H1 (cell line): ENCODE data around the gene SLC7A5. TPM values are rescaled to one million over a fixed set of nuclear protein-coding genes. Genes with fewer than 3 reads are reported as not detected.

Experiments
- CHD7 ChIP-seq: fragments of 300-600 bp; sonication (generic); IDR thresholded peaks from 2 replicates; pipeline ENCODE4 v1.7.1; 2012; ENCODE audit warnings: low read length, moderate library complexity, mild to moderate bottlenecking, inconsistent platforms; ENCODE audit not compliant: insufficient replicate concordance
- RAD21 ChIP-seq, 2 experiments: IDR thresholded peaks in 1 of 2; conservative IDR thresholded peaks in 1 of 2; 2 replicates each; pipeline ENCODE4 v1.6.1; 2011; ENCODE audit warnings: low read depth in 2 of 2, low read length in 2 of 2, improper control_type of control experiment in 1 of 2, inconsistent platforms in 1 of 2, mild to moderate bottlenecking in 1 of 2, moderate library complexity in 1 of 2
- polyA plus RNA-seq, 7 experiments: library from polyadenylated mRNA; depleted of rRNA in 3 of 7; stranded (reverse) in 5 of 7; unstranded in 2 of 7; fragments of >200 nt in 5 of 7; fragments of 200-250 nt in 2 of 7; gene quantifications; 1 replicate in 5 of 7; 2 replicates in 1 of 7; 4 replicates in 1 of 7; pipeline versions ENCODE4 v1.2.1 to v1.2.3, GENCODE V29; 2011 to 2013; ENCODE audit warnings: missing spikeins in 2 of 7, mixed read lengths in 2 of 7
- total RNA-seq: library from RNA; stranded (reverse); fragmentation: NEBNext Ultra II Directional; extraction: Animal tissue kit (Norgen Biotek cat#: 25700); gene quantifications from 2 replicates; pipeline ENCODE4 v1.2.1, GENCODE V29; 2021
- TF ChIP-seq, protein P1 (sequence below), 3 experiments: IDR thresholded peaks; 1 replicate in 2 of 3; 2 replicates in 1 of 3; pipeline versions ENCODE4 v1.5.1 to v1.6.1; 2011; ENCODE audit warnings: low read length in 3 of 3, mild to moderate bottlenecking in 3 of 3, inconsistent platforms in 2 of 3, low read depth in 1 of 3, moderate library complexity in 1 of 3; ENCODE audit not compliant: insufficient read depth in 1 of 3; ENCODE audit errors: control extremely low read depth in 1 of 3

The SLC7A5 gene
- total and polyA plus RNA-seq, 2 of the 8 experiments (the other 6 are each of a cell fraction or from before 2014, with no cell fraction given) = 68.2 to 341 TPM

DNA sequence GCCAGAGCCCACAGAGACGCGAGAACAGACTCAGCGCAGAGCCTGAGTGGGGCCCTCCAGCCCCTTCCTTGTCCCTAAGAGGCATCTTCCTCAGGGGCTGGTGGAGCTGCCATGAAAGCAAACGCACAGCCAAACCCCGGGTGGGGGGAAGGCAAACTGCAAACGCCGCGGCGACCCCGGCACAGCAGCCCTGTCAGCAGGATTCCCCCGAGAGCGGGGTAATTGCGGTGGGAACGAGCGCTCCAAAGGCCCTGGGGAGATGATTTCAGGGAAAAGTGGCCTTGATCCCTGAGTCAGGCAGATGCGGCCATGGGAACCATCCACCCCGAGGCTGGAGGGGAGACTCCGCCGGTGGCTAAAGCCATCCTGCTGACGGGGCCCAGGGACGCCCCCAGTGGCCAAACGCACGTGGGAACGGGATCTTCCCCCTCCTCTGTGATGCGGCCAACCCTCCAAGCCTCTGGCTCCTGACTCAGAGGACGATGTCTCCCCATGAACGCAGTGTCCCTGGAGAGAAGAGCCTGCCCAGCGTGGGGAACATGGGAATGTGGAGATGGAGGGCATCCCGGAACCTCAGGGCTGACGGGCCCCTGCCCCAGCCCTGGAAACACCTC, 25.1 kb downstream of the SLC7A5 start (continued):
- TF ChIP-seq CHD7 (no peak), RAD21 (IDR thresholded peaks at IDR 0.05 in 1 of 2, conservative IDR thresholded peaks at IDR 0.05 in 1 of 2; ENCODE audit: low read depth in 2 of 2, low read length in 2 of 2) (peak; percentile 37 to 53)
- TF ChIP-seq, protein P1, sequence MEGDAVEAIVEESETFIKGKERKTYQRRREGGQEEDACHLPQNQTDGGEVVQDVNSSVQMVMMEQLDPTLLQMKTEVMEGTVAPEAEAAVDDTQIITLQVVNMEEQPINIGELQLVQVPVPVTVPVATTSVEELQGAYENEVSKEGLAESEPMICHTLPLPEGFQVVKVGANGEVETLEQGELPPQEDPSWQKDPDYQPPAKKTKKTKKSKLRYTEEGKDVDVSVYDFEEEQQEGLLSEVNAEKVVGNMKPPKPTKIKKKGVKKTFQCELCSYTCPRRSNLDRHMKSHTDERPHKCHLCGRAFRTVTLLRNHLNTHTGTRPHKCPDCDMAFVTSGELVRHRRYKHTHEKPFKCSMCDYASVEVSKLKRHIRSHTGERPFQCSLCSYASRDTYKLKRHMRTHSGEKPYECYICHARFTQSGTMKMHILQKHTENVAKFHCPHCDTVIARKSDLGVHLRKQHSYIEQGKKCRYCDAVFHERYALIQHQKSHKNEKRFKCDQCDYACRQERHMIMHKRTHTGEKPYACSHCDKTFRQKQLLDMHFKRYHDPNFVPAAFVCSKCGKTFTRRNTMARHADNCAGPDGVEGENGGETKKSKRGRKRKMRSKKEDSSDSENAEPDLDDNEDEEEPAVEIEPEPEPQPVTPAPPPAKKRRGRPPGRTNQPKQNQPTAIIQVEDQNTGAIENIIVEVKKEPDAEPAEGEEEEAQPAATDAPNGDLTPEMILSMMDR (IDR thresholded peaks at IDR 0.05; ENCODE audit: control extremely low read depth in 1 of 3, insufficient read depth in 1 of 3, low read depth in 1 of 3, low read length in 3 of 3) = peak; percentile 44 to 80 (median 70)
- TF ChIP-seq, all 59 proteins: peak for 4
